GM18858 (cell line): Measurements from ENCODE around the gene SGIP1.
"Not testable (repeated sequence)": the region's sequence is repeated elsewhere in the genome, so short reads cannot be mapped to it uniquely, and the experiment has no call there.

ENCODE experiments used
- ATAC-seq: cut with Tn5 transposase; IDR thresholded peaks from one replicate; pipeline ENCODE4 v1.9.1; 2021; ENCODE audit not compliant: unreplicated experiment

Gene SGIP1

GRCh38 chr1:66725885-66726665 lies 192.1 kb downstream of the SGIP1 start:
- ATAC-seq: peak; percentile 76

- no peak for ATAC-seq
These were observed 194.1 kb downstream of the SGIP1 start for GRCh38 chr1:66728021-66728420.

- ATAC-seq: not testable (repeated sequence)
These were observed 194.8 kb downstream of the SGIP1 start for GRCh38 chr1:66728716-66729115.

GRCh38 chr1:66729119-66729518 lies 195.2 kb downstream of the SGIP1 start:
- no peak for ATAC-seq

GRCh38 chr1:66729523-66729922 lies 195.6 kb downstream of the SGIP1 start:
- ATAC-seq: no peak

GRCh38 chr1:66730462-66730861 lies 196.5 kb downstream of the SGIP1 start:
- no peak for ATAC-seq

GRCh38 chr1:66731170-66731865 lies 197.4 kb downstream of the SGIP1 start:
- peak; percentile 73 for ATAC-seq

- ATAC-seq: peak; percentile 45
These were observed 198.6 kb downstream of the SGIP1 start for GRCh38 chr1:66732407-66733166.

GRCh38 chr1:66733348-66734017 lies 199.5 kb downstream of the SGIP1 start:
- ATAC-seq: no peak

- not testable (repeated sequence) for ATAC-seq
These were observed 200.6 kb downstream of the SGIP1 start for GRCh38 chr1:66734531-66734930.

- no peak for ATAC-seq
These were observed 203.9 kb downstream of the SGIP1 start for GRCh38 chr1:66737836-66738235.

GRCh38 chr1:66739401-66740157 lies 205.6 kb downstream of the SGIP1 start:
- ATAC-seq: no peak

- no peak for ATAC-seq
These were observed 211.5 kb downstream of the SGIP1 start for GRCh38 chr1:66745451-66745850.

GRCh38 chr1:66747501-66747900 lies 213.5 kb downstream of the SGIP1 start:
- no peak for ATAC-seq

- ATAC-seq: no peak
These were observed 216.6 kb downstream of the SGIP1 start for GRCh38 chr1:66750577-66750976.

GRCh38 chr1:66751160-66751559 lies 217.2 kb downstream of the SGIP1 start:
- no peak for ATAC-seq

GRCh38 chr1:66752000-66752592 lies 218.1 kb downstream of the SGIP1 start, which contains the start of gene DYNLT5:
TSS of gene DYNLT5 (plus strand) at chr1:66752459. CDS start at chr1:66754659, 2,200 bp downstream.
- ATAC-seq: no peak

- no peak for ATAC-seq
These were observed 218.9 kb downstream of the SGIP1 start for GRCh38 chr1:66752671-66753371.

GRCh38 chr1:66757722-66758240 lies 223.8 kb downstream of the SGIP1 start:
- peak; percentile 17 for ATAC-seq
